IMR-90 (cell line): ENCODE data around the gene AFDN. TPM values are rescaled to one million over a fixed set of nuclear protein-coding genes. Genes with fewer than 3 reads are reported as not detected.

Experiments
- ATAC-seq: fragments of 200-7000 bp; cut with Tn5 transposase; 2 replicates; pipeline ENCODE4 v1.9.1; 2020; ENCODE audit warnings: low read depth, mild to moderate bottlenecking, moderate library complexity
- BruUV-seq: library from RNA; stranded (reverse); fragments of 400-500 nt; replicated peaks from 2 replicates; lab custom pipeline; 2021; lab: Mats Ljungman, UMichigan
- CTCF ChIA-PET: fragments of 300-600 bp; formaldehyde crosslinking; extraction: SDS; loops from one replicate; lab custom pipeline; 2021; ENCODE audit warnings: antibody characterized with exemption; lab: Yijun Ruan, JAX
- POLR2A ChIA-PET: fragments of 300-600 bp; sonication (Branson Sonifier 250); formaldehyde crosslinking; loops from one replicate; lab custom pipeline; 2022; ENCODE audit warnings: antibody characterized with exemption; ENCODE audit not compliant: unreplicated experiment; lab: Charles Lee
- DNase-seq: peaks from one replicate; pipeline ENCODE4 v3.0.0; 2013
- H2AFZ ChIP-seq: replicated peaks from 2 replicates; pipeline ENCODE3; 2013; ENCODE audit warnings: low read length, mild to moderate bottlenecking; ENCODE audit not compliant: poor library complexity
- H2AK5ac ChIP-seq: 2 replicates; pipeline ENCODE4 v1.6.1; 2013; ENCODE audit warnings: low read depth, low read length, inconsistent platforms
- H2AK9ac ChIP-seq: replicated peaks from 2 replicates; pipeline ENCODE3; 2013; ENCODE audit warnings: mild to moderate bottlenecking, low read depth, low read length, moderate library complexity; ENCODE audit not compliant: poor library complexity
- H2BK120ac ChIP-seq: 2 replicates; pipeline ENCODE4 v1.6.1; 2013; ENCODE audit warnings: low read depth, low read length, inconsistent platforms
- H2BK15ac ChIP-seq: 3 replicates; pipeline ENCODE4 v1.6.1; 2013; ENCODE audit warnings: low read depth, low read length, inconsistent platforms
- H2BK20ac ChIP-seq: 2 replicates; pipeline ENCODE4 v1.6.1; 2013; ENCODE audit warnings: low read depth, mild to moderate bottlenecking, inconsistent platforms, low read length, moderate library complexity
- H2BK5ac ChIP-seq: 2 replicates; pipeline ENCODE4 v1.6.1; 2013; ENCODE audit warnings: mild to moderate bottlenecking, low read depth, low read length, inconsistent platforms; ENCODE audit not compliant: poor library complexity, severe bottlenecking
- H3K14ac ChIP-seq: replicated peaks from 2 replicates; pipeline ENCODE4 v1.6.1; 2013; ENCODE audit warnings: low read depth, low read length, inconsistent platforms
- H3K18ac ChIP-seq: 2 replicates; pipeline ENCODE4 v1.6.1; 2013; ENCODE audit warnings: low read depth, low read length, control low read depth
- H3K23ac ChIP-seq: 2 replicates; pipeline ENCODE4 v1.6.1; 2013; ENCODE audit warnings: low read depth, low read length, inconsistent platforms
- H3K27ac ChIP-seq: 2 replicates; pipeline ENCODE4 v1.5.1; 2013; ENCODE audit warnings: mild to moderate bottlenecking, control low read depth, low read length; ENCODE audit not compliant: insufficient read depth
- H3K27me3 ChIP-seq: 2 replicates; pipeline ENCODE4 v1.6.1; 2013; ENCODE audit warnings: low read length; ENCODE audit not compliant: control insufficient read depth, insufficient read depth
- H3K36me3 ChIP-seq: 2 replicates; pipeline ENCODE4 v1.6.1; 2013; ENCODE audit warnings: low read length, mixed read lengths; ENCODE audit not compliant: control insufficient read depth, insufficient read depth
- H3K4ac ChIP-seq: 2 replicates; pipeline ENCODE4 v1.6.1; 2013; ENCODE audit warnings: low read depth, low read length, inconsistent platforms
- H3K4me1 ChIP-seq: 2 replicates; pipeline ENCODE4 v1.6.1; 2013; ENCODE audit warnings: low read length, mixed read lengths; ENCODE audit not compliant: control insufficient read depth, insufficient read depth
- H3K4me2 ChIP-seq: 2 replicates; pipeline ENCODE4 v1.6.1; 2013; ENCODE audit warnings: low read depth, mild to moderate bottlenecking, control low read depth, low read length, moderate library complexity
- H3K4me3 ChIP-seq: 2 replicates; pipeline ENCODE4 v1.5.1; 2013; ENCODE audit warnings: low read depth, mild to moderate bottlenecking, control low read depth, low read length, moderate library complexity; ENCODE audit not compliant: insufficient read depth
- H3K56ac ChIP-seq: 2 replicates; pipeline ENCODE4 v1.6.1; 2013; ENCODE audit warnings: low read length, inconsistent platforms; ENCODE audit not compliant: insufficient read depth; ENCODE audit errors: extremely low read depth
- H3K79me1 ChIP-seq, 2 experiments: 2 replicates each; pipeline ENCODE4 v1.6.1; 2013; ENCODE audit warnings: low read length in 2 of 2, inconsistent platforms in 1 of 2, low read depth in 1 of 2
- H3K9ac ChIP-seq: 2 replicates; pipeline ENCODE4 v1.6.1; 2013; ENCODE audit warnings: low read depth, low read length, control low read depth
- H3K9me1 ChIP-seq: 2 replicates; pipeline ENCODE4 v1.6.1; 2013; ENCODE audit warnings: low read length, inconsistent platforms; ENCODE audit not compliant: insufficient read depth
- H3K9me3 ChIP-seq: 2 replicates; pipeline ENCODE4 v1.6.1; 2013; ENCODE audit warnings: low read length; ENCODE audit not compliant: control insufficient read depth, insufficient read depth
- H4K20me1 ChIP-seq: 2 replicates; pipeline ENCODE4 v1.6.1; 2013; ENCODE audit warnings: low read length, inconsistent platforms; ENCODE audit not compliant: insufficient read depth
- H4K5ac ChIP-seq: 2 replicates; pipeline ENCODE4 v1.6.1; 2013; ENCODE audit warnings: mild to moderate bottlenecking, low read depth, low read length, control low read depth
- H4K8ac ChIP-seq, 2 experiments: 2 replicates each; pipeline ENCODE4 v1.6.1; 2013; ENCODE audit warnings: low read depth in 2 of 2, low read length in 2 of 2, control low read depth in 1 of 2, inconsistent platforms in 1 of 2
- H4K91ac ChIP-seq: 2 replicates; pipeline ENCODE4 v1.6.1; 2013; ENCODE audit warnings: low read depth, low read length, inconsistent platforms; ENCODE audit not compliant: insufficient read depth
- BHLHE40 ChIP-seq: fragments of 150-350 bp; IDR thresholded peaks from 2 replicates; pipeline ENCODE4 v1.6.1; 2016; ENCODE audit warnings: mild to moderate bottlenecking, low read depth, low read length
- FOS ChIP-seq: fragments of 150-350 bp; IDR thresholded peaks from 2 replicates; pipeline ENCODE4 v1.6.1; 2016; ENCODE audit warnings: low read depth, low read length
- RAD21 ChIP-seq: IDR thresholded peaks from 2 replicates; pipeline ENCODE4 v1.6.1; 2012; ENCODE audit warnings: low read length, improper control_type of control experiment
- RFX5 ChIP-seq: IDR thresholded peaks from 2 replicates; pipeline ENCODE4 v1.8.0; 2012; ENCODE audit warnings: low read depth, mild to moderate bottlenecking, low read length, moderate library complexity
- WGBS, 2 experiments: methylation state at CpG; one replicate each; pipeline versions ENCODE4 v1.1.5 to v1.1.7; 2013; ENCODE audit warnings: missing lambda C conversion rate in 2 of 2; ENCODE audit not compliant: insufficient read length in 1 of 2; ENCODE audit errors: extremely low coverage in 2 of 2; 5-methylcytosine and 5-hydroxymethylcytosine counted together
- dilution Hi-C: fragments of 300-500 bp; cut with HindIII; formaldehyde crosslinking; loops from one replicate; pipeline ENCODE4 v1.14.3; 2018; ENCODE audit warnings: low sequenced_read_pairs; ENCODE audit not compliant: unreplicated experiment
- in situ Hi-C: fragments of 300-500 bp; cut with MboI; formaldehyde crosslinking; loops from 3 replicates; pipeline ENCODE4 v1.14.3; 2019; ENCODE audit warnings: low sequenced_read_pairs, inconsistent platforms, mixed read lengths
- intact Hi-C: fragments of 100-400 bp; cut with micrococcal nuclease; formaldehyde crosslinking; loops from 2 replicates; pipeline ENCODE4 v1.10.0; 2022
- polyA plus RNA-seq, 3 experiments: library from polyadenylated mRNA; depleted of rRNA; stranded (reverse); fragments of >200 nt; gene quantifications; 2 replicates each; pipeline ENCODE4 v1.2.3, GENCODE V29; 2012; ENCODE audit warnings: low replicate concordance in 1 of 3
- total RNA-seq: library from RNA; depleted of rRNA; stranded (reverse); fragments of >200 nt; gene quantifications from 2 replicates; pipeline ENCODE4 v1.2.3, GENCODE V29; 2012
- TF ChIP-seq, protein P1 (sequence below): conservative IDR thresholded peaks from 2 replicates; pipeline ENCODE4 v1.5.1; 2012; ENCODE audit warnings: mild to moderate bottlenecking, low read depth, low read length, improper control_type of control experiment
- TF ChIP-seq, protein P2 (sequence below): fragments of 150-350 bp; IDR thresholded peaks from 2 replicates; pipeline ENCODE4 v1.6.1; 2016; ENCODE audit warnings: low read depth, mild to moderate bottlenecking, low read length, moderate library complexity, borderline replicate concordance

AFDN gene
- total and polyA plus RNA-seq, 2 of the 4 experiments (the other 2 are of a cell fraction), result 11.6 to 20.8 TPM

DNA sequence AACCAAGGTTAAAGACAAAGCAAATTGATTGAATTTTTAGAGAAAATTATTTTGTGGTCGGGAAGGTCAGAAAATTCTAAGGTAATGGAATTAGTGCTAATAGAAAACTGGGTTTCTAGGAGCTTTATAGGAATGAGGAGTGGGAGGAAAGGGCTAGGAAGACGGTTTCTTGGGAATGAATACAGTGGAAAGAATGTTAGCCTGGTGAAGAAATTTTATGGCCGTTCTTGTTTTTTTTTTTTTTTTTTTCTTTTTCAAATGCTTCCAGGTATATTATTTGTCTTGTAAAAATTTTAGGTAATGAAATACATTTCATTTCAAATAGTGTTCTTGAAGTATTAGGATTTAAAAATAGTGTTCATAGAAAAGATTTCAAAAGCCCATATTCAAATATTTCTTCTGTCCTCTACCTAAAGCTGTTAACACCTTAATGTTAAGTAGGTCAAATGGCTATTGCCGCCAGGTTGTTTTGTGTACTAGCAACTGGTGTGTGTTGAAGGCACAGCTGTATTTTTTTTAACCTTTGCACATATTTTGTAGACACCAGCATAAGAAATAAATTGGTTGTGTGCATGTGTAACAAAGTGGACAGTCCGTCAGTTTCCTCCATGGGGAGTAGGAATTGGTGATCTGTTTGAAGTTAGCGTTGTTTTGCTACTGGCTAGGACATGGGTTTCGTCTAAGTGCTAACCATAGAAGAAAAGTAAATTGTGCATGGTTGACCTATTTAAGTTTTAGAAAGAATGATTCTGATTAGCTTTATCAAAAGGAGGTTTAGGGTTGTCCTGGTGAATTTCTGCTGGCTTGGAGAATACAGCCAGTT is 32.3 kb downstream of the AFDN start (continued):
- TF ChIP-seq RAD21, result no peak

DNA sequence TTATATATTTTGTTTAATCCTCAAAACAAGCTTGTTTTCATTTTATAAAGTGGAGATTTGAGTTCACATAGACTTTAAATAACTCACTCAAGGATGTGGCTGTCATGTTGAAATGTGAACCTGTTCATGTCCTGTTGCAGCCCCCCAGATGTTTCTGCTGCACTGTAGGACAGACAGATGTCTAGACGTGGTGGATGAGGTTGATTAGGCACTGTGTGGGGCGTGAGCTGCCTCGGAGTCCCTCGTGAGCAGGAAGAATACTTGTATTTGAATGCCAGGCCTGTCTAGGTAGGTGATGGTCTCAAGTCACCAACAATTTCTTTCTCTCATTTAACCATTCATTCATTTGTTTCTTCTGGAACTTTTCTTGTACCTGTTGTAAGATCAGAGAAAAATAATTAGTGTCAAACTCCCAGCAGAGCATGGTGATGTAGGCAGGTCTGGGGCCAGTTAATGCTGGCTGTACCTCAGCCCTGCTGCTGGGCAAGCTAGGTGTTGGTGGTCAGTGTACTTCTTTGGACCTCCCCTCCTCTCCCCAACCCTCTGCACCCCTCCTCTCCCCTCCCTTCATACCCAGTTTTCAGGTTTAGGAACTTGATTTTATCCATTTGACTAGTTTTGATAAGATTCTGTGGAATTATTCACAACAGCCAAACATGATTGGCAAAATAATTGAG is 34.0 kb downstream of the AFDN start:
- POLR2A ChIA-PET, result no interaction called here
- CTCF ChIA-PET, result no interaction called here
- Histone ChIP-seq H3K23ac (no peak overlapping the region), H3K27ac (no peak overlapping the region), H3K27me3 (no peaks in the 10 kb centered on the region), H3K56ac (no peak overlapping the region), H3K36me3 (no peaks in the 10 kb centered on the region), H4K20me1 (no peaks in the 10 kb centered on the region; the same call in 1 of the 2 replicates), H3K4me3 (no peak overlapping the region), H3K4ac (no peak overlapping the region), H2AK9ac (no peak overlapping the region), H3K18ac (no peak overlapping the region), H2BK20ac (no peak overlapping the region), H3K79me1 (peaks cover 12 to 14% of the 10 kb centered on the region in 2 experiments), H2BK120ac (no peak overlapping the region), H4K91ac (no peak overlapping the region), H2BK15ac (no peak overlapping the region), H2AK5ac (no peak overlapping the region), H3K4me1 (no peaks in the 10 kb centered on the region), H3K14ac (no peak overlapping the region), H2BK5ac (no peak overlapping the region), H2AFZ (no peak overlapping the region), H3K9ac (no peak overlapping the region), H4K8ac (no peak overlapping the region), H3K4me2 (no peak overlapping the region), H3K9me1 (peaks cover 2% of the 10 kb centered on the region; the same call in 1 of the 2 replicates), H3K9me3 (no peaks in the 10 kb centered on the region), H4K5ac (no peak overlapping the region)
- TF ChIP-seq RAD21 (no peak), RFX5 (no peak), FOS (no peak), BHLHE40 (no peak)
- TF ChIP-seq, protein P1, sequence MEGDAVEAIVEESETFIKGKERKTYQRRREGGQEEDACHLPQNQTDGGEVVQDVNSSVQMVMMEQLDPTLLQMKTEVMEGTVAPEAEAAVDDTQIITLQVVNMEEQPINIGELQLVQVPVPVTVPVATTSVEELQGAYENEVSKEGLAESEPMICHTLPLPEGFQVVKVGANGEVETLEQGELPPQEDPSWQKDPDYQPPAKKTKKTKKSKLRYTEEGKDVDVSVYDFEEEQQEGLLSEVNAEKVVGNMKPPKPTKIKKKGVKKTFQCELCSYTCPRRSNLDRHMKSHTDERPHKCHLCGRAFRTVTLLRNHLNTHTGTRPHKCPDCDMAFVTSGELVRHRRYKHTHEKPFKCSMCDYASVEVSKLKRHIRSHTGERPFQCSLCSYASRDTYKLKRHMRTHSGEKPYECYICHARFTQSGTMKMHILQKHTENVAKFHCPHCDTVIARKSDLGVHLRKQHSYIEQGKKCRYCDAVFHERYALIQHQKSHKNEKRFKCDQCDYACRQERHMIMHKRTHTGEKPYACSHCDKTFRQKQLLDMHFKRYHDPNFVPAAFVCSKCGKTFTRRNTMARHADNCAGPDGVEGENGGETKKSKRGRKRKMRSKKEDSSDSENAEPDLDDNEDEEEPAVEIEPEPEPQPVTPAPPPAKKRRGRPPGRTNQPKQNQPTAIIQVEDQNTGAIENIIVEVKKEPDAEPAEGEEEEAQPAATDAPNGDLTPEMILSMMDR, result no peak
- TF ChIP-seq, protein P2, sequence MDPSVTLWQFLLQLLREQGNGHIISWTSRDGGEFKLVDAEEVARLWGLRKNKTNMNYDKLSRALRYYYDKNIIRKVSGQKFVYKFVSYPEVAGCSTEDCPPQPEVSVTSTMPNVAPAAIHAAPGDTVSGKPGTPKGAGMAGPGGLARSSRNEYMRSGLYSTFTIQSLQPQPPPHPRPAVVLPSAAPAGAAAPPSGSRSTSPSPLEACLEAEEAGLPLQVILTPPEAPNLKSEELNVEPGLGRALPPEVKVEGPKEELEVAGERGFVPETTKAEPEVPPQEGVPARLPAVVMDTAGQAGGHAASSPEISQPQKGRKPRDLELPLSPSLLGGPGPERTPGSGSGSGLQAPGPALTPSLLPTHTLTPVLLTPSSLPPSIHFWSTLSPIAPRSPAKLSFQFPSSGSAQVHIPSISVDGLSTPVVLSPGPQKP, result no peak
- WGBS, 2 experiments, result no CpG with 5 or more reads among the region's 4 CpGs
- intact Hi-C loops (no loop called here), in situ Hi-C loops (no loop called here), dilution Hi-C loops (no loop called here)
- ATAC-seq (no peak), DNase-seq (no peak)
- BruUV-seq, result no TSS peak
